Measurements from ENCODE around the gene KRTAP12-3.
"Not testable (repeated sequence)": the region's sequence is repeated elsewhere in the genome, so short reads cannot be mapped to it uniquely, and the experiment has no call there.

The KRTAP12-3 gene

DNA sequence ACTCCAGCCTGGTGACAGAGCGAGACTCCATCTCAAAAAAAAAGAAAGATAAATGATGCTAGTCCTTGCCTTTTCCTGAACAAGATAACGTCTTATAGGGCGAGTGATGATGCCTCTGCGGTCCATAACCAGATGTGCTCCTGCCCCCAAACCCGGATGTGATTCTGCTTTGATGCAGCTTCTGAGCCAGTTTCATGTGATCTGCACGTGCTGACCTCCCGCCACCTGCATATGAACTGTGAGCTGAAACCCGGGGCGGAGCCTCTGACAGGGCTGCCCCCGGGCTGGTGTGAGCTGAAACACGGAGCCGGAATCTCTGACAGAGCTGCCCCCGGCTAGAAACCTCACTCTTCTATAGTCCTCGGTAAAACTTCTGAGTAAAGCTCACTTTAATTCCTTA lies 4.6 kb upstream of the KRTAP12-3 start:
- DNase-seq, result no peak

DNA sequence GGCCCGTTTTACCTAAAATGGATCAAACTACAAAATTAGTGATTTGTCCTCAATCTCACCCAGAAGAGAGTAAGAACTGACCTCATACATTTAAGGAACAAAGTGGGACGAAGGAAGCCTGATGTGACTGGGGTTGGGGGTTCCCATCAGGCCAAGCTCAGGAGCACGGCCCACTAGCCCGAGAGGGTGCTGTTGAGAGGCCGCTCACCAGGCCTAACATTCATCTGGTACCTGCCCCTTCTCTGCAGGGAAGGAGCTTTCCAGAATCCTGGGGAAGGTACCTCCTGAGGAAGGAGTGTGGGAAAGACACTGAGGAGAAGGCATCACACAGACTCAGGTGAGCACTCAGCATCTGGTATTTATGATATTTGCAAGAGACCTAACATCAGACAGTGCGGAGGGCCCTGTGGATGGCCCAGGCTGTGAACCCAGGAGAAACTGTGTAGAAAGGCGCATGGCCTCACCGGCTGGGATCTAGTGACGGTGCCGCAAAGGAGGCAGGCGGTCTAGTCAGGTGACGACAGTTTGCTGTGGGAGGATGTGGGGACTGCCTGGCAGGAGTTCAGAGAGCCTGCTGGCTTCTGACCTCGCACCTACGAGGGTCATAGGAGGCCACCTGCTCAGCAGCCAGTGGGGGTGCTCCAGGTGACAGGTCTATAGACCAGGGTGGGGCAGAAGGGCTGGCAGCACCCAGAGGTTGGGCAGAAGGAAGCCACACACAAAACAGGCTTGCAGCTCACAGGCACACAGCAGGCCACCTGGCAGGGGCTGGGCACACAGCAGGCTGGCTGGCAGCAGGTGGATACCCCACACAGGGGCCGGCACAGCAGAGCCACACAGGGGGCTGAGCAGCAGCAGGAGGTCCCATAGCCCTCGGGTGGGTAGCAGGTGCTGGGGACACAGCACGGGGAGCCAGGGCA lies 3.8 kb upstream of the KRTAP12-3 start:
- no peak for DNase-seq

DNA sequence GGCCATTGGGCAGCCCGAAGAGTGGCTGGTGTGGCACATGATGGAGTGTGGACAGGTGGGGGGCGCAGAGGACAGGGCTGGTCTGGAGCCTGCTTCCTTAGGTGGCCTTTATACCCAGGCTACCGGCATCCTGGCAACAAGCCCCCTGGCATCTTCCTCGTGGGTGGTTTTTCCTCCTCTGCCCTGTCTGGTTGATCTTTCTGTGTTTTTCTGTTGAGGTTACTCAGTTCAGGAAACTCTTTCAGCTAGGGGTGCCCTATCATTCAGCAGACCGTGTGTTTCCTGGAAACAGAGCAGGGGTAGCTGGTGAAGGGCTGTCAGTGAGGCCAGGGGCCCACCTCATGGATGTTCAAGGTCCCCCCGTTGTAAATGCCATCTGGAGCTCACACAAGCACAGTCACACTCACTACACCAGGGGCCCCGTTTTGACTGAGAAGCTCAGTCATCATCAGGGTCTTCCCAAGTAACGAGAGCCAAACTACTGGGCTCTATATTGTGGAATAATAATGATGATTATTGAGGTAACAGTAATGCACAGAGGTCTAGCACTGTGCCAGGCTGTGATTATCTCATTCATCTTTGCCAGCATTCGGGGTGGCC lies 3.1 kb upstream of the KRTAP12-3 start, which contains the start of gene KRTAP12-4:
Gene KRTAP12-4 (minus strand): TSS at position 84 of the 600 bp plus-strand sequence. CDS start 45 bp downstream, at position 39.
- no peak for DNase-seq

DNA sequence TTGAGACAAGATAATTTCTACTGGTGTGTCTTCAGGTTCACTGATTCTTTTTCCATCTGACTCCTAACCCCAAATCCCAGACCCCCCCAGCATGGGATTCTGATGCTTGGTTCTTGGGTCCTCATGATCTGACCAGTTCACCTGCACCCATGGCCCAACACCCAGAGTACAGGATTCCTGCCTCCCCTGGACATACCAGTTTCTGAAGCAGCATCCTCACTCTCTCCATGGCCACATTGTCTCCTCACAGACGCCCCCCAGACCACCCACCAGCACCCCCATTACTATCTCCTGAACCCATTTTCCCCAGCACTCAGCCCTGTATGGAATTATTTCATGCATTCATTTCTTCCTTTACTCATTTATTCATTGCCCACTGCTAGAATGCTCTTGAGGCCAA lies 864 bp upstream of the KRTAP12-3 start:
- no peak for DNase-seq

- no peak for DNase-seq
These were observed 794 bp downstream of the KRTAP12-3 start for GRCh38 chr21:44658541-44658910.

GRCh38 chr21:44658913-44659595 lies 1.3 kb downstream of the KRTAP12-3 start:
- DNase-seq, result no peak

DNA sequence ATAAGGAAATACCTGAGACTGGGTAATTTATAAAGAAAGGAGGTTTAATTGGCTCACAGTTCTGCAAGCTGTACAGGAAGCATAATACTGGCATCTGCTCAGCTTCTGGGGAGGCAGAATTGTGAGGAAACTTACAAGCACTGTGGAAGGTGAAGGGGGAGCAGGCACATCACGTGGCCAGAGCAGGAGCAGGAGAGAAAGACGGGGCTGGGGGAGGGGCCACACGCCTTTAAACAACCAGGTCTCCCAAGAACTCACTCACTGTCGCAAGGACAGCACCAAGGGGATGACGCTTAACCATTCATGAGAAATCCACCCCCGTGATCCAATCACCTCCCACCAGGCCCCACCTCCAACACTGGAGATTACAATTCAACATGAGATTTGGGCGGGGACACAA lies 3.8 kb downstream of the KRTAP12-3 start:
- not testable (repeated sequence) for DNase-seq

DNA sequence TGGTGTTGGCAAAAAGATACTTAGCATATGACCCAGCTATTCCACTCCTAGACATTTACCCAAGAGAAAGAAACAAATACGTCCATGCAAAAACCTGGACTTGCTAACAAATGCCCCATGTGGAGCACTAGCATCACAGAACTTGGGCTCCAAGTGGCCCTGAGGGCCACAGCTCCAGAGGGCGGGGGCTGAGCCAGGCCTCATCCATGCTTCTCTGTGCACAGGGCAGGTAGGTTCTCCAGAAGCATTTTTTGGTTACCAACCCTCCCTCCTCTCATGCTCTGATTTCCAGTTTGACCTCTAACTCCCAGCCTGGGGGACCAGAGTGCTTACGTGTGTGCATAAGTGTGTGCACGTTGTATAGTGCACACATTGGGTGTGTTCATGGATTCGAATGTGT lies 7.0 kb downstream of the KRTAP12-3 start:
- no peak for DNase-seq

- DNase-seq, result no peak
These were observed 8.9 kb downstream of the KRTAP12-3 start, which contains the start of gene KRTAP12-2 for GRCh38 chr21:44666401-44667320. Gene KRTAP12-2, minus strand, starts transcription at chr21:44666927. Its CDS starts 41 bp downstream, at chr21:44666886.

- DNase-seq, result no peak
These were observed 9.9 kb downstream of the KRTAP12-3 start for GRCh38 chr21:44667612-44668011.

- no peak for DNase-seq
These were observed 13.1 kb downstream of the KRTAP12-3 start for GRCh38 chr21:44670642-44671432.

GRCh38 chr21:44671911-44672310 lies 14.2 kb downstream of the KRTAP12-3 start:
- no peak for DNase-seq

- no peak for DNase-seq
These were observed 20.1 kb downstream of the KRTAP12-3 start for GRCh38 chr21:44677881-44678280.

- DNase-seq, result no peak
These were observed 23.4 kb downstream of the KRTAP12-3 start for GRCh38 chr21:44681152-44681551.

GRCh38 chr21:44681861-44682579 lies 24.3 kb downstream of the KRTAP12-3 start, which contains the start of gene KRTAP12-1:
Gene KRTAP12-1, minus strand, starts transcription at chr21:44682163. Its CDS starts 40 bp downstream, at chr21:44682123.
- no peak for DNase-seq

DNA sequence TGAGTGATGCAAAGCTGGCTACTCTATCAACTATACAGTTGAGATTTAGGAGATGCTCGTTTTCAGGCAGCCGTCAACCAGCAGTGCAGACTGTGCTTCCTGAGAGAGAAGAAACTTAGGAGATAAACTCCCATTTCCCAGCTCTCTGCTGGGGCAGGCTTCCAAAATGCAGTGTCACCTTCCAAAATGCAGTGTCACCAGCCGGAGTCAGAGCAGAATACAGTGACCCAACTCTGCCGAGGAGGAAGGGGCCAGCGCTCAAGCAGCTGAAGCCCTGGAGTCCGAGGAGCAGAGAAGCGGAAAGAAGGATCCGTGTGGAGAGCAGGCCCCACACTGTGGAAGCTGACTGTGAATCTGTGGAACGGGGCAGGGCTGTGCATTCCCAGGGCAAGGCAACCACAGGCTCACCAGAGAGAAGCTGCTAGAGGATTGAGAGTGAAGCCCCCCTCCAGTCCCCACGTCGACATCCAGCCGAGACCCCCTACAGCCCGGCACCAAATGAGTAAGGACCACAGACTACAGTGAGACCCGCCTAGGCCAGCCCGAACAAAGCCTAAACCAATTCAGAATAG lies 24.9 kb downstream of the KRTAP12-3 start:
- DNase-seq, result no peak

DNA sequence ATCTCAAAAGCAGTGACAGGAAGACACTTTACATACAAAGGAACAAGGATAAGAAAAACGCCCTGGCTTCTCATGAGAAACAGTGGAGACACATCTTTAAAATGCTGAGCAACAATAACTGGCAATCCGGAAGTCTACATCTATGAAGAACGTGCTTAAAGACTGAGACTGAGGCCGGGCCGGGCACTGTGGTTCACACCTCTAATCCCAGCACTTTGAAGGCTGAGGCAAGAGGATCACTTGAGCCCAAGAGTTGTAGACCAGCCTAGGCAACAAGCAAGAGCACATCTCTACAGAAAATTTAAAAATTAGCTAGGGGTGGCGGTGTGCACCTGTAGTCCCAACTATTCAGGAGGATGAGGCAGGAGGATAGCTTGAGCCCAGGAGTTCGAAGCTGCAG lies 26.3 kb downstream of the KRTAP12-3 start:
- DNase-seq, result no peak

DNA sequence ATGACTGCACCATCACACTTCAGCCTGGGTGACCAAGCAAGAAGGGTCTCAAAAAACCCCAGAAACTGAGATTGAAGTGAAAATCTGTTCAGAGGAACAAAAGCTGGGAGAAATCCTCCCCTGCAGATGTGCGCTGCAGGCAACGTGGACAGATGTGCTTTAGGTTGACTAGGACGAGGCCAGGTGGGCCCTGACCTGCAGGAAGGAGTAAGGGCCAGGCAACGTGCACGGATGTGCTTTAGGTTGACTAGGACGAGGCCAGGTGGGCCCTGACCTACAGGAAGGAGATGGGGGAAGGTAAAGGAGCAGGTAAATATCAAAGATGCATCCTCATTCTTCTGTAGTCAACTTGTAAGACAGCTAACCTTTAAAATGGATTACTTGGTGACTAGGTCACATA lies 26.8 kb downstream of the KRTAP12-3 start:
- DNase-seq, result no peak

GRCh38 chr21:44685050-44685449 lies 27.3 kb downstream of the KRTAP12-3 start:
- not testable (repeated sequence) for DNase-seq
